GM19467 (cell line): ENCODE data around the gene LYRM4.
"Not testable (repeated sequence)": the region's sequence is repeated elsewhere in the genome, so short reads cannot be mapped to it uniquely, and the experiment has no call there.

Experiments used
- ATAC-seq: cut with Tn5 transposase; IDR thresholded peaks from one replicate; pipeline ENCODE4 v1.9.1; 2021; ENCODE audit warnings: mild to moderate bottlenecking, moderate library complexity; ENCODE audit not compliant: unreplicated experiment

LYRM4 gene

DNA sequence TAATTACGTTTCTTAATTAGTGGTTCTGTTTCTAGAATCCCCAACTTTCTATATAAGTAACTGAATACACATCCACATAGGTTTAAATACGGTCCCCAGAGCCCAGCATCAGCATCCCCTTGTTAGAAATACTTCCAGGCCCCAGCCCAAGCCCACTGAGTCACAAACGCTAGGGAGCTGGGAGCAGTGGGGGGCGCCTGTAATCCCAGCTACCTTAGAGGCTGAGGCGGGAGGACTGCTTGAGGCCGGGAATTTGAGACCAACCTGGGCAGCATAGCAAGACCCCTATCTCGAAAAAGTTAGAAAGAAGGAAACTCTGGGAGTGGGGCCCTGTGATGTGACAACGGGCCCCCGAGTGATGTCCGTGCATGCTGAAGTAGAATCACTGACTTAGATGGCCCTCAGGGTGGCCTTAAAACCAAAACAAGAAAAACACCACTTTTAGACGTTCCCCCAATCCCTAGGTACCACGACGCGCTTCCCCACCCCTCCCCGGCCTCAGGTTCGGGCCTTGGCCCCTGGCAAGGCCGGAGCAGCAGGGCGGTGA lies 176.9 kb downstream of the LYRM4 start:
- ATAC-seq, result no peak

DNA sequence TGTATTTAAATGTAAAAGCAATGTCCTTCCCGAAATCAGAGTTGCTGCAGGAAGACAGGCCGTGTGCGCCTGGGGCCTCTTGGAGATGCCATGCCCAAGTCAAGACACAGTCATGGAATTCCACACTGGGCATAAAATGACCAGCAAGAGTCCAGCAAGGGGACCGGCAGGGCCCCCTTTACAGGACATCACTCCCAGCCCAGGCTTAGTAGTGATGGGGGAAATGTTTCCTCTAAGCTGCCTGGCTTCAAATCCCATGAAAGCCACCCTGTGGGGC lies 177.5 kb downstream of the LYRM4 start:
- no peak for ATAC-seq

DNA sequence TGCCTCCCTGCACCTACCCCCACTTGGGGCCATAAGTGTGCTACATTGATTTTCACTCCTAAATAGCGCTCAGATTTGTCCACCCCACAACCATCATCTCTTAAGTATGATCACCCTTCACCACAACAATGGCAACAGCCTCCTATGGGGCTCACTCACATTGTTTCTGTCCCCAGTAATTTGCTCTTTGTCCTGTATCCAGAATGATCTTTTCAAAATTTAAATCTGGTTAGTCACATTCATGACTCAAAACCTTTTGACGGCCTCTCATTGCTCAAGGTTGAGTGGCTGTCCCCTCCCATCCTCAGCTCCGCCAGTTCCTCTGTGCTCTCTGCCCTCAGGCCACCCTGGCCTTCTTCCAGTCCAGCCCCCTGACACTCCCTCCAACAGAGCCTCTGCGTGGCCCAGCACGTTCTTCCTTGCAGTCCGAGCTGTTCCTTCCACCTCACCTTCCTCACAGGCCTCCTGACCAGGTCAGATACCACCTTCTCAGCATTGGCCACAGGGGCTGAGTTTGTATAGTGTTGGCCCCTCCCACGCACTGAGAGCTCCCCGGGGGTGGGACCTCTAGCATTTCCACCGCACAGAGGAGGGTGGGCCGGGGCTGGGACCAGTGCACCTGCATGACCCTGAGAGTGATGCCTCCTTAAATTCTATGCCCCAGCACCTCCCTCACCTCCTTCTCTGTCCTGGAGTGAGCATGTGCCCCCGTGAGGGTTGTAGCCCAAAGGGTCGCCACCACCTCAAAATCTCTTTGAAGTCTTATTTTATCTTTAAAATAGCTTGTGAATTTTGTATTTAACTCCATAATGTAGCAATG lies 178.1 kb downstream of the LYRM4 start:
- ATAC-seq, result no peak

DNA sequence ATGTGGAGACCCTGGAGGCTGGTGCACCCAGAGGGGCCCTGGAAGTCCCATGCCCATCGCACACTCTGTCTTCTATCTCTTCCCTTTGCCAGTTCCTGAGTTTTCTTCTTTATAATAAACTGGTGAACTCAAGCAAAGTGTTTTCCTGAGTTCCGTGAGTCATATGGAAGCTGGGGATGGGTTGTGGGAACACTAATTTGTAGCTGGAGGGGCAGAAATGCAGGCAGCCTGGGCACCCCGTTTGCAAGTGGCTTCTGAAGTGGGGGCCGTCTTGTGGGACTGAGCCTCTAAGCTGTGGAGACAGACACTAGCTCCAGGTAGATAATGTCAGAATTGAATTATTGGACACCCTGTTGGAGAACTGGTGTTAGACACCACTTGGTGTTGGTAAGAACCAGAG lies 178.8 kb downstream of the LYRM4 start:
- ATAC-seq, result no peak

DNA sequence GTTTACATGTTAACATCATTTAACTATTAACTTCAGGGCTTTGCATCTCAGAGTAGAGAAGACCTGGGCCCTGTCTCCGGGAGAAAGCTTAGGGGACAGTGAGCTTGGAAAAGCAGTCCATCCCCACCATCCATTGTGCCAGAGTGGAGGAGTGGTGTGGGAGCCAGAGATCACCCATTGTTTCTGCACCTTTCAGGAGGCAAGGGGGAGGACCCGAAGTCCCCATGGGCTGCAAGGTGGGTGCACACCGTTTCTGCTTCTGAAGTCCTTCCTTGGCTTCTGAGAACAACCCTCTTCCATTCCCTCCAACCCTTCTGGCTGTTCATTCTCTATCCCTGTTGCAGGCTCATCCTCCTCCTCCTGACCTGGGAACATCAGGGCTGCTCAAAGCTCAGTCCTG lies 179.6 kb downstream of the LYRM4 start:
- ATAC-seq, result no peak

DNA sequence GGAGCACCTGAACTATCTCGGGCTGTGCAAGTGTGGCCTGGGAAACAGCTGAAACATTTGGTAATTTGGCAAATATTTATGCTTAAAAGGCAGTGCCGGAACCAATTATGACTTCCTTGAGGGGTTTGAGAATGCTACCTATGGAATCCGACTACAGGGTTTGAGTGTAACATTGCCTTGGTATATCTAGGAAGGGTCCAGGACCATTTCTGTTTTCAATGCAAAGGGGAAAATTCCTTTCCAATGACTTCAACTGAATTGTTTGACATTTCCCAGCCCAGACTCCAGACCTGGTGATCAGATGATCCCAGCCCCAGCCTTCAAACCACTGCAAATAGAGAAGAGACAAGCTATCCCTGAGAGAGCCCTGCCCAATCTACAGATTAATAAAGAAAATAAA lies 180.2 kb downstream of the LYRM4 start:
- no peak for ATAC-seq

DNA sequence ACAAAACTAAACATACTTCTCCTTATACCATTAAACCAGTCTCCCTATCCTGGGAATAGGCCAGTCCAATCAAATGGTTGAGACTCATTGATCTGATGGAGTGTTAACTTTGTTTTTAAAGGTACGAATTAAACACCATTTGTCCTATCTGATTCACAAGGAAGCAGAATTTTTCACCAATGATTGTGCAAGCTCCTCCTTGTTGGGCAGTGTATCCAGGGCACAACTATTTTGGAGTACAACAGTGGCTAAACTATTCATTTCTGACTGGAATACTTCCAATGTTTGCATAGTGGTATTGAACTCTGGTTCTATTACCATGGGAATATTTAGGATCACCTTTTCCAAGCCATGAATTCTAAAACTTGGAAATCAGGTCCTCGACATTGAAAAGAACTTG lies 181.1 kb downstream of the LYRM4 start:
- no peak for ATAC-seq

DNA sequence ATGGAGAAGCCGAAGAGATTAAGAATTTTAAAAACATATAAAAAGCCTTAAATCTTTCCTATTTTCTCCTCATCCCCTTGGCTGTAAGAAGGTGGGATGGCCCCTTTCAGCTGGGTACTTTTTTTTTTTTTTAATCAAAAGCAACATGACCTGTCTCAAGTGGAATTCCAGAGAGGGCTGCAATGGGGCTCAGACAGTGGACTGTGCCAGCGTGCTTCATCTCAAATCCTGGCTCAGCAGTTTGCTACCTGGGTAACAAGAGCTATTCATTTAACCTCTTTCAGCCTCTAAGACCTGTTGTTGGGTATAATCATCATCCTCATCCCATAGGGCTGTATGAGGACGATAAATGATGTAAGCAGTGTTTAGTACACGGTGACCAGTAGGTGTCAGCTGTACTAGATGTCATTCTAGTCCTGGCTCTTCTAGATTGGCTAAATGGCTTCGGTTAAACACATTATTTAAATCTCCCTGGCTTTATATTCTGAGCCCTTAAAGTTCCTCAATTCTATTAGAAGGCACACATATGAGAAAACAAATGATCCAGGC lies 182.6 kb downstream of the LYRM4 start:
- peak; percentile 51 for ATAC-seq

DNA sequence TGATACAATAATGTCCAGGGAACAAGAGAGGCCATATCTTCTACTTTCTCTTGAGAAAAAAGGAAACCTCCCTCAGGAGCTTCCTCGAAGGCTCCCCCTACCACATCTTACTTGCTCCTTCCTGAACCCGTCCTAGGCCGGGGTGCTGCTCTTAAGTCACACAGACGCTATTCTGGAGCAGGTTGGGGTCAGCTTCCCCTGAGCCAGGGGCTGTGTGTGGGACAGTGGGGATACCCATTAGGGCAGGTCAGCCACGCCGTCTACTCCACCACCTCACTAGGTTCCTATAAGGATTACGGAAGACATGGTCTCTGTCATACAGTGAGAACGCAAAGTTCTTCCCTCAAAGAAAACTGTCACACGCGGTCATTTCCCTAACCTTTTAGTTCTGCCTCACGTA lies 183.8 kb downstream of the LYRM4 start:
- no peak for ATAC-seq

DNA sequence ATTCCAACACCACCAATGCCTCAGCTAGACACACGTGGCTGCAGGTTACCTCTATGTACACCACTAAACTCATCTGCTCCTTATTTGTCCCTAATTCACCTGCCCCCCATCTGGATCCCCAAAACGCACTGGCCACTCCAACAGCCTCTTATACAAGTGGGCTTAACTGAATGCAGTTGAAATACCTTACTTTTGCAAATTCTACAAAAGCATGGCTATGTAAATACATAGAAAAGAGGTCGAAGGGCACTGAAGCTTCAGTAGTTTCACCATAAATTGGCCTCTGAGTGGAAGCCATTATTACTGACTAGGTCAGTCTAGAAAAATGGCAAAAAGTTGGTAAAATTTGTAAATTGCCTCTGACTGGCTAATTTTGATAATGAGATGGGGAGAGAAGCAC lies 186.8 kb downstream of the LYRM4 start:
- no peak for ATAC-seq

DNA sequence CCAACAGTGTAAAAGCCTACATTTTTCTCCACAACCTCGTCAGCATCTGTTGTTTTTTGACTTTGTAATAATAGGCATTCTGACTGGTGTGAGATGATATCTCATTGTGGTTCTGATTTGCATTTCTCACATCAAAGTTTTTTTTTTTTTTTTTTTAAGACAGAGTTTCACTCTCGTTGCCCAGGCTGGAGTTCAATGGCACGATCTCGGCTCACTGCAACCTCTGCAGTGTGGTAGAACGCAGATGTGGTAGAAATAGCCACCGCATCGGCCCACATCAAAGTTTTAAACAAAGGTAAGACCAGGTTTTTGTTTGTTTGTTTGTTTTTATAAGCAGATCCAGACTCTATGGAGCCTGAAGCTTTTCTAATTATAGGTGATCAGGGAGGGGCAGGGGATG lies 188.3 kb downstream of the LYRM4 start:
- ATAC-seq, result no peak

DNA sequence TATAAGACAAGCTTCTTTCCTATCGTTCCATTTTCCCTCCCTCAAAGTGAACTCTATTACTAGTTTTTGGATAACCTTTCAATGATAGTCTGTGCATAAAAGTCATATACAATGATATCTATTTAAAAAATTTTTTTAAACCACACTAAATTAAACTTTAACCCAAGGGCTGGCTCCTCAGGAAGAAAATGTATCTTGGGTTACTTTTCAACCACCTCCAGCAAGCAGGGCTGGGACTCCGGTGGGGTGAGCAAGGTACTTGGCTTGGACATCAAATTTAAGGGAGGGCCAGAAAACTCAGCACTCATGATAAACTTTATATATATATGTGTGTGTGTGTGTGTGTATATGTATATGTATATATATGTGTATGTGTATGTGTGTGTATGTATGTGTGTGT lies 189.5 kb downstream of the LYRM4 start:
- no peak for ATAC-seq

DNA sequence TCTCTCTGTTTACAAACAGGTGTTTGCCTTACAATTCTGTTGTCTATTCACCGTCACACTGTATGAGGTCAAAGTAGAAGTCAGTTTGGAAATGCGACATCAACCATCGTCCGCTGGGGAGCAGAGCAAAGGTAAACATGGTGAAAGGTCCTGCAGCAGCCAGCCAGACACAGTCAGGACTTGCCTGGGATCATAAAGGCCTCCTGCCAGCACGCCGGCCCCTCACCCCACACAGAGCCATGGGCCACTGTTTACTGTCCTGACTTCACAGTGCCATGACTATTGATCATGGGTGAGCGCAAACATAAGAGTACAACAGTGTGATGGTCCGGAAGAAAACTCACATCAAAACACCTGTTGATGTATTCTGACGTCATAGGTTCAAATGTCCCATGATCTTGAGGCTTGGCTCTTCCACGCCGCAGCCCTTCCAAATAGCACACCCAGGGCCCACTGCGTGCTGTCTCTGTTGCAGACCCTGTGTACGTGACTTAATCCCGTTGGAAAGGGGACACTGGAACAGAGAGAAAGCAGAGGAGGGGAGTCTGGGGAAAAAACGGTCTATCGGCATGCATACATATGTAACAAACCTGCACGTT lies 192.5 kb downstream of the LYRM4 start:
- ATAC-seq, result no peak

DNA sequence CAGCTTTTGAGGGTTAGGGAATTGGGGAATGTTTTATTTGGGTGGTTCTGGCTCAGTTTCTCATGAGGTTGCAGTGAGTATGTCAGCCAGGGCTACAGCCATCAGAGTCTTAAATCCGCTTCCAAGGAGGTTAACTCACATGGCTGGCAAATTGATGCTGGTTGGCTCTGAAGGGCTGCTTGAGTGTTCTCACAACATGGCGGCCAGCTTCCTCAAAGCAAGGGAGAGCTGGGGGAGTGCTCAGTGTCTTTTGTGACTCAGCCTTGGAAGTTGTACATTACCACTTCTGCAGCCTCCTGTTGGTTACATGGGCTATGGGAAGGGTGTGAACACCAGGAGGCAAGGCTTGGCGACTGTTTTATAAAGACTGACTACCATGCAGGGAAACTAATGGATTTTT lies 193.4 kb downstream of the LYRM4 start:
- no peak for ATAC-seq

DNA sequence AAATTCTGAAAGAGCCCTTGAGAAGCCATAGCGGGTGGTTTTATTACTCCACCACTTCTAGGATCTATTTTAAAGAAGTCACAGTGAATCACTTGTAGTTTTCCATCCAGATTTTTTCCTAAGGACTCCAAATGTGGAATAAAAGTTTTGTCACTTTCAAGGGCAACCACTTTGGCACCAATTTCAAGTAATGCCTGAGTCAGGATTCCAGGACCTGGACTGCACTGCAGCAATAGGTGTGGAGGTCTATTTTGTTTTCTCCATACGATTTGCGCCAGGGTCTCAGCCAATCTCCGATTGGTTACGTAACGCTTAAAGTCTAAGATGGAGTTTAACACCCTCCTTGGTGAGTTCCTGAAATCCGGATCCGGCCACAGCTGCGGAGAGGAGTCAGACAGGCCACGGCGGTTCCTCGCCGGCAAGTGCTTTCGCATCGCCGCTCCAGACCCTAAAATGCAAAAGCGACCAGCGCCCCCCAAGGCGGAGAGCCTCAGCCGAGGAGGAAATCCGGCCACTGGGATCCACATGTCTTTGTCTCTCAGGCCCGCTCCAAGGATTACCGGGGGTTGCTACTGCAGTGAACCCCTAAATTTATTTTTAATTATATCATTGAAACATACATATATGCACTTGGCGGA lies 194.2 kb downstream of the LYRM4 start:
- no peak for ATAC-seq

DNA sequence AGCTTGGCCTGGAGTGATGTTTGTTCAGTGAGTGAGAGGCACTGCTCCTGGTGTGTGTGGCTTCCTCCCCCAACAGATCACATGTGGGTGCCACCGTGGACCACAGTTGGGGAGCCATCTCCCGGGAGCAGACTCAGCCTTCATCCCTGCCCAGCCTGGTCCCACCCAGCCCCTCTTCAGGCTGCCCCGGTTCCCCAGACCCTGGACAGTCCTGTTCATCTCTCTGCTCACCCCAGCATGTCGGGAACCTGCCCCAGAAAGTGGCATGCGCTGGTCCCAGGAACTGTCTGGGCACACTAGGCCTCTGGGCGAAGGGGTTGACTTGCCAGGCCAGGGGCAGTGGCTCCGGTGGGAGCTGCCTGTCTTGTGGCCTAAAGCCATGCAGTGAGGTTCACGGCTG lies 197.1 kb downstream of the LYRM4 start:
- ATAC-seq, result no peak

DNA sequence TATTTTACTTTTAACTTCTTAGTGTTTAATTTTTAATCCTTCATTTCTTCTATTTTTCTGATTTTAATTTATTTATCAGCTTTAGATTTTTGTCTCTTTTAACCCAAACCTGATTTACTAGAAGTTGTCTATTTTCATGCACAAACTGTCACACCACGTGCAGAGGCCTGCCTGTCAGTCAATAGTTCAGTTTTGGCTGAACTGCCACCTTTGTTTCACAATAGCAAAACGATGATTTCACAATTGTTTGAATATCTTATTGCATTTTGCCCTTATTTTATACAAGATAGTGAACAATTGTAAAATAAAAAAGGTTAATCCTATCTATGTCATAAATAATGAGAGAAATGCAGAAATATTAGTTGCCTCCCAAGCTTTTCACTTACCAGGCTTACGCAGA lies 199.6 kb downstream of the LYRM4 start:
- no peak for ATAC-seq

DNA sequence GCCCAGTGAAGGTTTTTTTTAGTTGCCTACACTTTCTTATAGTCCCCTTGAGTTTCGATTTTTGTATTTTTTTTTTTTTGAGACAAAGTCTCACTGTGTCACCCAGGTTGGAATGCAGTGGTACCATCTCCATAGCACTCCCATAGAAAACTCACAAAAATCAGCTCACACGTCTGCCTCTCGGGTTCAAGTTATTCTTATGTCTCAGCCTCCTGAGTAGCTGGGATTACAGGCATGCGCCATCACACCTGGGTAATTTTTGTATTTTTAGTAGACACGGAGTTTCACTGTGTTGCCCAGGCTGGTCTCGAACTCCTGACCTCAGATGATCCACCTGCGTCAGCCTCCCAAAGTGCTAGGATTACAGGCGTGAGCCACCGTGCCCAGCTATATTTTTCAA lies 200.3 kb downstream of the LYRM4 start:
- ATAC-seq, result not testable (repeated sequence)

DNA sequence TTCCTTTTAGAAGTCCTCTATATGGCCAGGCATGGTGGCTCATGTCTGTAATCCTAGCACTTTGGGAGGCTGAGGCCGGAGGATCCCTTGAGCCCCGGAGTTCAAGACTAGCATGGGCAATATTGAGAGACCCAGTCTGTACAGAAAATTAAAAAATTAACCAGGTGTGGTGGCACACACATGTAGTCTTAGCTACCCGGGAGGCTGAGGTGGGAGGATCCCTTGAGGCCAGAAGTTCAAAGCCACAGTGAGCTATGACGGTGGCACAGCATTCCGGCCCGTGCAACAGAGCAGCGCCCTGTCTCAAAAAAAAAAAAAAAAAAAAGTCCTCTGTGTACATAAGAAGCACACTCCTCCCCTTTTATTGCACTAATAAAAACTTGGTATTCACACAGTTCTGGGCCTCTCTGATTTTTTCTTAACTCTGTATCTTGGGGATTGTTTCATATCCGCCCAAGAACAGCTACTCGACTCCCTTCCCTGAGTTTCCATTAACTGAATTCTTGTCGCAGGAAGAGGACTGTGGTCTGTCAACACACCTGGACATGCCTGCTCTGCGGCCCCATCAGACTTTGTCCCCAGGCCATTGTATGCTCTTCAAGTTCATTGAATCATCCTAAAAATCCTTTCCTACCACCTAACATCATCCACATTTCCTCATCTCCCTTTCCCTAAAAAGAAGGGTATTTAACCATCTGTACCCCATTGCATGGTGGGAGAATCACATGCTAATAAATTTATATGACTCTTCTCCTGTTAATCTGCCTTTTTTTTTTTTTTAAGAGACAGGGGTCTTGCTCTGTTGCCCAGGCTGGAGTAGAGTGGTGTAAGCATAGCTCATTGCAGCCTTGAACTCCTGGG lies 201.5 kb downstream of the LYRM4 start:
- ATAC-seq, result no peak
